Natural killer cell (primary cell): ENCODE results near the gene DNAH10. TPM values are rescaled to one million over a fixed set of nuclear protein-coding genes. Genes with fewer than 3 reads are reported as not detected.

ENCODE experiments used
- ATAC-seq, 3 donors: fragments of 150-1000 bp in 2 of 3; fragments of 200-7000 bp in 1 of 3; cut with Tn5 transposase; 1 replicate in 1 of 3; 2 replicates in 2 of 3; pipeline ENCODE4 v1.10.0; 2021; ENCODE audit warnings: mild to moderate bottlenecking in 2 of 3, moderate library complexity in 2 of 3
- DNase-seq, 2 donors: peaks; one replicate each; pipeline versions ENCODE4 v3.0.0 to v3.0.0-alpha.2; 2013 to 2021; ENCODE audit warnings: mixed read lengths in 1 of 2
- H3K27ac ChIP-seq: one replicate; pipeline ENCODE4 v1.5.1; 2013; ENCODE audit warnings: mild to moderate bottlenecking, low read length
- H3K27me3 ChIP-seq: one replicate; pipeline ENCODE4 v1.6.1; 2013; ENCODE audit warnings: low read length; ENCODE audit not compliant: control insufficient read depth, insufficient read depth
- H3K36me3 ChIP-seq: one replicate; pipeline ENCODE4 v1.6.1; 2013; ENCODE audit warnings: low read length; ENCODE audit not compliant: control insufficient read depth, insufficient read depth
- H3K4me1 ChIP-seq: one replicate; pipeline ENCODE4 v1.6.1; 2013; ENCODE audit warnings: low read length; ENCODE audit not compliant: control insufficient read depth, insufficient read depth
- H3K4me3 ChIP-seq: one replicate; pipeline ENCODE4 v1.5.1; 2013; ENCODE audit warnings: low read length
- H3K9me3 ChIP-seq: one replicate; pipeline ENCODE4 v1.6.1; 2013; ENCODE audit warnings: low read length; ENCODE audit not compliant: control insufficient read depth, insufficient read depth
- H3K27ac Mint-ChIP-seq, 2 donors: one replicate each; pipeline ENCODE4 v1.8.0; 2022; ENCODE audit warnings: mild to moderate bottlenecking in 2 of 2, mixed read lengths in 2 of 2, moderate library complexity in 1 of 2
- H3K27me3 Mint-ChIP-seq, 2 donors: one replicate each; pipeline ENCODE4 v1.8.0; 2022; ENCODE audit warnings: low read depth in 2 of 2, mixed read lengths in 2 of 2
- H3K36me3 Mint-ChIP-seq: one replicate; pipeline ENCODE4 v1.8.0; 2022; ENCODE audit warnings: mixed read lengths
- H3K4me1 Mint-ChIP-seq, 2 donors: one replicate each; pipeline ENCODE4 v1.8.0; 2022; ENCODE audit warnings: mixed read lengths in 2 of 2
- H3K4me3 Mint-ChIP-seq: one replicate; pipeline ENCODE4 v1.8.0; 2022; ENCODE audit warnings: mild to moderate bottlenecking, moderate library complexity, mixed read lengths
- H3K9me3 Mint-ChIP-seq, 2 donors: one replicate each; pipeline ENCODE4 v1.8.0; 2022; ENCODE audit warnings: mixed read lengths in 2 of 2
- CTCF ChIP-seq: fragments of 200-600 bp; IDR thresholded peaks from one replicate; pipeline ENCODE4 v1.8.0; 2022; ENCODE audit warnings: antibody characterized with exemption
- WGBS: methylation state at CpG from one replicate; pipeline ENCODE4 v1.1.7; 2013; ENCODE audit warnings: missing lambda C conversion rate; ENCODE audit not compliant: insufficient coverage; 5-methylcytosine and 5-hydroxymethylcytosine counted together
- intact Hi-C: fragments of 100-400 bp; cut with micrococcal nuclease; formaldehyde crosslinking; loops from one replicate; pipeline ENCODE4 v1.14.2; 2022
- total RNA-seq, 4 donors: library from RNA; stranded (reverse); fragments of 120-200 nt in 1 of 4; gene quantifications; one replicate each; pipeline versions ENCODE4 v1.2.3 to v1.2.4, GENCODE V29; 2013 to 2022

Gene DNAH10
- total RNA-seq, 3 donors from 2014 or later (not counting 1 experiment from before 2014, with no cell fraction given) = 0.43 to 1.7 (median 0.94) TPM

GRCh38 chr12:123919980-123920360 is 157.9 kb downstream of the DNAH10 start:
- Mint-ChIP-seq H3K36me3 (no peaks in the 10 kb centered on the region), H3K27ac (no peak overlapping the region), H3K27me3 (peaks cover 10 to 11% of the 10 kb centered on the region in 2 donors), H3K4me1 (peaks cover 10 to 13% of the 10 kb centered on the region in 2 donors), H3K4me3 (no peak overlapping the region), H3K9me3 (no peaks in the 10 kb centered on the region)
- Histone ChIP-seq H3K9me3 (no peaks in the 10 kb centered on the region), H3K4me1 (peaks cover 7% of the 10 kb centered on the region), H3K36me3 (no peaks in the 10 kb centered on the region), H3K27ac (no peak overlapping the region), H3K27me3 (no peaks in the 10 kb centered on the region), H3K4me3 (no peak overlapping the region)
- no peak for ATAC-seq
- WGBS = 90% methylated on average over 3 of the region's 3 CpGs
- TF ChIP-seq CTCF = no peak
- intact Hi-C loops = no loop called here
- no peak for DNase-seq

GRCh38 chr12:123923038-123923437 is 160.9 kb downstream of the DNAH10 start:
- no peaks in the 10 kb centered on the region for H3K27me3 ChIP-seq
- H3K27ac ChIP-seq = no peak overlapping the region
- intact Hi-C loops = no loop called here
- TF ChIP-seq CTCF = no peak
- H3K9me3 ChIP-seq = no peaks in the 10 kb centered on the region
- ATAC-seq = no peak
- DNase-seq = no peak
- Mint-ChIP-seq H3K27me3 (peaks cover 10 to 11% of the 10 kb centered on the region in 2 donors), H3K9me3 (no peaks in the 10 kb centered on the region), H3K27ac (no peak overlapping the region), H3K4me1 (no peaks in the 10 kb centered on the region), H3K4me3 (no peak overlapping the region), H3K36me3 (no peaks in the 10 kb centered on the region)
- H3K4me1 ChIP-seq = no peaks in the 10 kb centered on the region
- 100% methylated on average over 1 of the region's 2 CpGs for WGBS
- no peaks in the 10 kb centered on the region for H3K36me3 ChIP-seq
- H3K4me3 ChIP-seq = no peak overlapping the region

GRCh38 chr12:123923927-123924326 is 161.8 kb downstream of the DNAH10 start:
- H3K36me3 ChIP-seq = no peaks in the 10 kb centered on the region
- H3K27ac ChIP-seq = no peak overlapping the region
- DNase-seq (no peak), ATAC-seq (no peak)
- H3K4me3 ChIP-seq = no peak overlapping the region
- no peaks in the 10 kb centered on the region for H3K9me3 Mint-ChIP-seq
- no peak overlapping the region for H3K4me3 Mint-ChIP-seq
- no peaks in the 10 kb centered on the region for H3K36me3 Mint-ChIP-seq
- intact Hi-C loops = no loop called here
- no peak for TF ChIP-seq CTCF
- no peak overlapping the region for H3K27ac Mint-ChIP-seq
- H3K9me3 ChIP-seq = no peaks in the 10 kb centered on the region
- no peaks in the 10 kb centered on the region for H3K4me1 Mint-ChIP-seq
- WGBS = 98% methylated on average over 7 of the region's 7 CpGs
- peaks cover 10 to 11% of the 10 kb centered on the region in 2 donors for H3K27me3 Mint-ChIP-seq
- H3K4me1 ChIP-seq = no peaks in the 10 kb centered on the region
- no peaks in the 10 kb centered on the region for H3K27me3 ChIP-seq

GRCh38 chr12:123924539-123924938 is 162.4 kb downstream of the DNAH10 start:
- 92% methylated on average over 4 of the region's 4 CpGs for WGBS
- no peak for TF ChIP-seq CTCF
- H3K4me1 Mint-ChIP-seq = no peaks in the 10 kb centered on the region
- intact Hi-C loops = no loop called here
- H3K4me3 Mint-ChIP-seq = no peak overlapping the region
- H3K27ac ChIP-seq = no peak overlapping the region
- H3K36me3 ChIP-seq = no peaks in the 10 kb centered on the region
- no peaks in the 10 kb centered on the region for H3K27me3 ChIP-seq
- DNase-seq (no peak), ATAC-seq (no peak)
- H3K27me3 Mint-ChIP-seq = peaks cover 9 to 10% of the 10 kb centered on the region in 2 donors
- no peaks in the 10 kb centered on the region for H3K9me3 Mint-ChIP-seq
- no peaks in the 10 kb centered on the region for H3K4me1 ChIP-seq
- H3K4me3 ChIP-seq = no peak overlapping the region
- no peaks in the 10 kb centered on the region for H3K9me3 ChIP-seq
- H3K36me3 Mint-ChIP-seq = no peaks in the 10 kb centered on the region
- no peak overlapping the region for H3K27ac Mint-ChIP-seq
